ENCODE data around the gene BET1.
"Not testable (repeated sequence)": the region's sequence is repeated elsewhere in the genome, so short reads cannot be mapped to it uniquely, and the experiment has no call there.

Gene BET1

GRCh38 chr7:94004024-94004951 is at the start of gene BET1:
TSS of gene BET1 (minus strand) at chr7:94004355. CDS start at chr7:94004216, 139 bp downstream.
- peak; percentile 94 for DNase-seq

- DNase-seq, result no peak
Observed at GRCh38 chr7:94053532-94053931, 49.4 kb upstream of the BET1 start.

DNA sequence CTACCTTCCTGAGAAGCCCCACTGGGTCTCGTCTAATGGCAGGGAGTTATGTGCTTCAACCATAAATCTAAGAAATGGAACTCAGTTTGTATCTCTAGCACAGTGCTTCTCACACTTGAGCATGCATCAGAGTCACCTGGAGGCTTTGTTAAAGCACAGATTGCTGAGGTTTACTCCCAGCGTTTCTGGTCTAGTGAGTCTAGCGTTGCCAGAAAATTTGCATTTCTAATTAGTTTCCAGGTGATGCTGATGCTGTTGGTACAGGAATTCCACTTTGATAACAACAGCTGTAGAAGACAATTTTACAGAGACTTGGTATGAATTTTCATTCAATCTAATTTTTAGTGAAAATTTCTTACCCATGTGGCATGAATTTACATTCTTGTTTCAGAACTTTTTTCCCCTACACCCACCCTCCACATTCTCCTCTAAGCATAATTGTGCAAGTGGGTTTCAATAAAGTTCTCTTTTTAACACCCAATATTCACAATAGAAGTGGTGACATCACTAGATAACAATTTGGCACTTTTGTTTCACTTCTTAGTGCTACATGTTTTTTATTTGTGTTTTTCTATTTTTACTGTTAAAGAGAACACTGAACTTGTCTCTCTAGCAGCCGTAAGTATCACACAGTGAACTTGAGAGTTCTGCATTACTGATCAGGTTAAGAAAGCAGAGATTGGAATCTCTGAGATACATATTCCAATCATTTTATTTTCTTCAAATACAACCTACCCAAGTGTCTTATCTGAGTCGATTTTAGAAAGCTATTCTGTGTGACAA is 48.4 kb upstream of the BET1 start:
- no peak for DNase-seq

- no peak for DNase-seq
Observed at GRCh38 chr7:94050046-94050445, 45.9 kb upstream of the BET1 start.

DNA sequence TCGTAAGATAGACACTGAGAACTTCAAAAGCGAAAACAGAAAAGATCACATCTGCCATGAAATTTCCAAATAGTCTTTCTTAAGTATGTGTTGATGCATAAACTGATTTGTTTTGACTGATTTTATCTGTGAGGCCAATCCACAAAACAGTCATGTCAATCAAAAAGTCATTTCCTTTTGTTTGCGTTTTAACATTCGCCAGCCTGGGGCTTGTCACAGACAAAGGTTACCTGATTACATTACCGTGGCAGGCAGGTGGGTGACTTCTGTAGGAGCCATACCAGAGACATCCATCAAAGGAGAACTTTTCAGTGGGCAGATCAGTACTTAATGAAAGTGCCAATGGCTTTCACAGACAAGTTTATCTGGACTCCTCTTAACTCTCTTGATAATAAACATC is 45.5 kb upstream of the BET1 start:
- DNase-seq, result no peak

GRCh38 chr7:94048755-94049154 is 44.6 kb upstream of the BET1 start:
- DNase-seq, result no peak

GRCh38 chr7:94047956-94048355 is 43.8 kb upstream of the BET1 start:
- DNase-seq, result no peak

DNA sequence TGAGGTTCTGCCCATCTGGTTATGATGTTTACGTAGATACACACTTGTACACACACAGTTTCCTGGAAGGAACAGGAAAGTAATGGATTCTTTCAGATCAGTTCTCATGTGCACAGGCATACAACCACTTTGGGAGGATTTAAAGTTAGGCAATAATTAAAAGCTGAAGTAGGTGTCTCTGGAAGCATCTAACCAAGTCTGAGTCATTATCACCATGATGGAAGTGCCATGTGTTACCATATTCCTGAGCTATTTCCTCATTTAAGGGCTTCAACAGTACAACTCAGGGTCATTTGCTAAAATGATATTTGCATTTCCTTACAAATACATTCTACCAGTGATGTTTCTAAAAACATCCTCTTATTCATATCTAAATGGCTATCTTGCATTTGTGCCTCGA is 41.4 kb upstream of the BET1 start:
- no peak for DNase-seq

DNA sequence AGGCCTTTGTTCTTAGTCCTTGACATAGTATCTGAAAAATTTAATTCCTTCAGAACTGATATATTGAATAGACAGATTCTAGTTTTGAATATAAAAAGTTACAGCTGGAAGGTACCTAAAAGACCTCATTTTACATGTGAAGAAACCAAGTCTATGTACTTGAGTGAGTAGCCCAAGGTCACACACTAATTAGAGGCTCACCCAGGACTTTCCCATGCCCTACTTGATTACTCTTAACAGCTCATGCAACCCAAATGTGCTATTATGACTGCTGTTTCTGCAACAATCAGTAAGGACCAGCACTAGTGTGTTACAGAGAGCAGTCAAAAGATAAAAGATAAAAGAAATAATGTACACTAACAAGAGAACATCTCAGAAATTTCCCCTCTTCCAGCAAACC is 40.7 kb upstream of the BET1 start:
- DNase-seq, result no peak

DNA sequence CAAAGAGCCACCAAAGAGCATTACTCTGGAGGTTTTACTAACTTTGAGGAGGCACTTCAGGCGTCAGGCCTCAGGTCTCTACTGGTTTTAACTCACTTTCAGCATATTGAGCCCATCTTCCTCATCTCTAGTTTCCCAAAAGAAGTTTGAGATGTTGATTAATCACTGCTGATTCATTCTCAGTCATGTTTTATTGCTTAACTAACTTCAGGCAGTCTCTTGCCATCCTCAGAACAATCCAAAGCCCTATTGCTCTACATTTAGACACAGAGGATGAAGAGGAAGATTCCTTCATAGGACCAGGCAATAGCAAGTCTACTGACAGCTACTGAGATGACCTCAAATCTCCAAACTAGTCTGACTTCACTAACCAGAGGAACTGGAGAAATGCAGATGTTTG is 39.1 kb upstream of the BET1 start:
- no peak for DNase-seq

DNA sequence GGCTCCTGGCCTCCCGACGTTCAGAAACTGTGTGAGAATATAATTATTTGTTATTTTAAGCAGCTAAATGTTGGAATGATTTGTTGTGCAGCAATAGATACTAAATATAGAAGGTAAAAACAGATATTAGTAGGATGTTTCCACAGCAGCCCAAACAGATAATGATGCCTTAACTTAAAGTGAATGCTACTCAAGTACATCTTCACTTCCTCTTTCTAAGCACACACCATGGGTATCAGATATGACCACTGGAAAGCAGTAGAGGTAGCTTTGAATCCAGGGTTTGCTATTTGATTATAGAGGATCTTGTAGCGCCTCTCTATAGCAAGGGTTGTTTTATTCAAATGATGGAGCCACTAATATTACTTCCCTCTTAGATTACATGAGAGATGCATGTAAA is 38.2 kb upstream of the BET1 start:
- no peak for DNase-seq

- no peak for DNase-seq
Observed at GRCh38 chr7:94041529-94041928, 37.4 kb upstream of the BET1 start.

DNA sequence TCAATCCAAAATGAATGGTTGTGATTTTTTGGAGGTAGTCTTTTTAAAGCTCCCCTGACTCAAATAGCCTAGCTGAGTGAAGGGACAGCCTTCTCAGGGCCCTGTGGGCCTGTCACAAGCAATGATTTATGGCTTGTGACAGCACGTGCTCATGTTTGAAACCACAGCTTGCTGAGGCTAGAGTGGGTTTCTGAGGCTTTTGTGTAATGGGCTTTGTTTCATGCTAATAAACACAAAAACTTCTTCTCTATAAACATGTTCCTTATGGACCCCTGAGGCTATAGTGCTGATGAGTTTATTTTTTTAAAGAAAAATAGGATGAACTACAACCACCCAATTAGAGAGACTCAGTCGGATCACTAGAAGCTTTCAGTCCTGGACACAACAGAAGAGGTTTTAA is 36.1 kb upstream of the BET1 start:
- DNase-seq, result no peak

- DNase-seq, result no peak
Observed at GRCh38 chr7:94039368-94040035, 35.3 kb upstream of the BET1 start.

- no peak for DNase-seq
Observed at GRCh38 chr7:94031865-94032264, 27.7 kb upstream of the BET1 start.

DNA sequence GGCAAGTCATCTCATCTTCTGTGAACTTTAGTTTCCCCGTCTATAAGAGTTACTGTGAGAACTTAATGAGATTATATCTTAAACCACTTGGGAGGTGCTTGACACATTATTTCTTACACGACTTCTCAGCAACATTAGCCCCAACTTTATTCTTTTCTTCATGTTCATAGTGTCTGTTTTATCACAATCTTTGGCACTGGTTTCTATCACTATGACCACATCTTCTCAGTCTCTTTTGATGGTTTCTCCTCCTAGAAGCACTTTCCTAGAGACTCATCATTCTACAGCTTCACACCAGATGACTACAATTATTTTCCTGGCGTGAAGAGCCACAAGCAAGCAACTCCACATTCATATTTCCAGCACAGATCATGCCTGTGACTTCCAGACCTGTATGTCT is 26.5 kb upstream of the BET1 start:
- DNase-seq, result no peak

- DNase-seq, result no peak
Observed at GRCh38 chr7:94029976-94030375, 25.8 kb upstream of the BET1 start.

DNA sequence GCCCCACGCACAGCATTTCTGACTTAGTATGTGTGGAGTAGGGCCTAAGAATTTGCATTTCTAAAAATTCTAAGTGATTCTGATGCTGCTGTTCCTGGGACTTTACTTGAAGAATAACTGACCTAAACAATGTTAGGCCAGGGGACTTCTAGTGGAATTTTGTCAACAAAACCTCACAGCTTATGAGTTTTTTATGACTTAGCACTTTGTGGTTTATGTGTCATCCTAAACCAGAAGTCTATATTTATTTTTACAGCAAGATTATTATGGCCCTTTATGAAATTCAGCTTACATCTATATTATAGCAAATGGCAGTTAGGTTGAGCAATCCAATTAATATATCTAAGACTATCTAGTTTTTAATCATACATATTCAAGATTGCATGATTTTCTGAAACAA is 24.6 kb upstream of the BET1 start:
- no peak for DNase-seq

DNA sequence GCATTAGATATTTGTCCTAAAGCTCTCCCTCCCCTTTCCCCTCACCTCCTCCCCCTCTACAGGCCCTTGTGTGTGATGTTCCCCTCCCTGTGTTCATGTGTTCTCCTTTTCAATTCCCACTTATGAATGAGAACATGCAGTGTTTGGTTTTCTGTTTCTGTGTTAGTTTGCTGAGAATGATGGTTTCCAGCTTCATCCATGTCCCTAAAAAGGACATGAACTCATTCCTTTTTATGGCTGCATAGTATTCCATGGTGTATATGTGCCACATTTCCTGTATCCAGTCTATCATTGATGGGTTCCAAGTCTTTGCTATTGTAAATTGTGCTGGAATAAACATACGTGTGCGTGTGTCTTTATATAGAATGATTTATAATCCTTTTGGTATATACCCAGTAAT is 22.5 kb upstream of the BET1 start:
- not testable (repeated sequence) for DNase-seq

- DNase-seq, result no peak
Observed at GRCh38 chr7:94022550-94022949, 18.4 kb upstream of the BET1 start.

- DNase-seq, result no peak
Observed at GRCh38 chr7:94016786-94017185, 12.6 kb upstream of the BET1 start.

GRCh38 chr7:94015538-94015937 is 11.4 kb upstream of the BET1 start:
- no peak for DNase-seq

GRCh38 chr7:94012746-94013145 is 8.6 kb upstream of the BET1 start:
- DNase-seq, result no peak
